Measurements from ENCODE around the gene FAM9C.

Gene FAM9C

DNA sequence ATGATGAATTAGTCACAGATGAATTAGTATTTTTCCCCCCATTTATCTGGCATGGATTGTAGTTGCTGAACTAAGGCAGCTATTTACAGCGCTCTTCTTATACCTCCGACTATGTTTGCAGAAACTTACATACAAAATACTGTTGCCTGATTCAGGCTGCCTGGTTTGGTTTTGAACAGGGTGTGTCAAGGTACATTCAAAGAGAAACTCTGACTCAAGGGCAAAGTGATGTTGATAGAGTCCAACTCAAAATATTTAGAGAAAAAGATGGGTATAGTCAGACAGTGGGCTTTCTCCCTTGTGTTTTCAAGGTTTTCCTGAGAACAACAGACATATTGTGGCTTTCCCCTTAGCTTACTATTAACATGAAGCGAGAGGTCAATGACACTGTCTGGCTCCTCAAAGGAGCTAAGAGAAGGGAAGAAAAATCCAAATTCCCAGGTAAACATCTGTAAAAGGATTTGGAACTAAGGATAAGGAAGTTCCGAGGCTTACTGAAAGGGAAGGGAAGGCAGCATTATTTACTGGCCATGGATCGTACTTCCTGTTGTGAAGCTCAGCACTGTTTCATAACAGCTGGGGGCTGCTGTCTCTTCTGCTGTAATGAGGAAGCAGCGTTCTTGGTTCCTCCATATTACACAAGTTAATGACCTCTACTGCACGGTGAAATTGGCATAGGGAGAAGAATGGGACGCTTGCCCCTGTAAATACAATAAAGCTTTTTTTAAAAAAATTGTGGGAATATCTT lies 30.9 kb downstream of the FAM9C start:
- Histone ChIP-seq H3K4me2 (ENCODE audit: low read length) (peak overlapping the region; percentile 97), H3K4me1 (ENCODE audit: low read length) (peaks cover 52% of the 10 kb centered on the region), H3K27ac (ENCODE audit: low read length) (peak overlapping the region; percentile 96), H2AFZ (ENCODE audit: low read depth, low read length) (no peak overlapping the region), H3K9ac (ENCODE audit: low read length) (peak overlapping the region; percentile 83), H3K9me3 (ENCODE audit: insufficient read depth, low read length) (no peaks in the 10 kb centered on the region), H3K4me3 (ENCODE audit: low read length) (peak overlapping the region; percentile 70), H3K27me3 (ENCODE audit: low read depth, low read length) (no peaks in the 10 kb centered on the region), H4K20me1 (ENCODE audit: insufficient read depth, low read length) (no peaks in the 10 kb centered on the region), H3K36me3 (replicated peaks; ENCODE audit: low read depth, low read length) (no peaks in the 10 kb centered on the region), H3K79me2 (ENCODE audit: low read length) (no peaks in the 10 kb centered on the region)
- TF ChIP-seq, protein P1, sequence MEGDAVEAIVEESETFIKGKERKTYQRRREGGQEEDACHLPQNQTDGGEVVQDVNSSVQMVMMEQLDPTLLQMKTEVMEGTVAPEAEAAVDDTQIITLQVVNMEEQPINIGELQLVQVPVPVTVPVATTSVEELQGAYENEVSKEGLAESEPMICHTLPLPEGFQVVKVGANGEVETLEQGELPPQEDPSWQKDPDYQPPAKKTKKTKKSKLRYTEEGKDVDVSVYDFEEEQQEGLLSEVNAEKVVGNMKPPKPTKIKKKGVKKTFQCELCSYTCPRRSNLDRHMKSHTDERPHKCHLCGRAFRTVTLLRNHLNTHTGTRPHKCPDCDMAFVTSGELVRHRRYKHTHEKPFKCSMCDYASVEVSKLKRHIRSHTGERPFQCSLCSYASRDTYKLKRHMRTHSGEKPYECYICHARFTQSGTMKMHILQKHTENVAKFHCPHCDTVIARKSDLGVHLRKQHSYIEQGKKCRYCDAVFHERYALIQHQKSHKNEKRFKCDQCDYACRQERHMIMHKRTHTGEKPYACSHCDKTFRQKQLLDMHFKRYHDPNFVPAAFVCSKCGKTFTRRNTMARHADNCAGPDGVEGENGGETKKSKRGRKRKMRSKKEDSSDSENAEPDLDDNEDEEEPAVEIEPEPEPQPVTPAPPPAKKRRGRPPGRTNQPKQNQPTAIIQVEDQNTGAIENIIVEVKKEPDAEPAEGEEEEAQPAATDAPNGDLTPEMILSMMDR (IDR thresholded peaks at IDR 0.05; ENCODE audit: low read depth, low read length): no peak

DNA sequence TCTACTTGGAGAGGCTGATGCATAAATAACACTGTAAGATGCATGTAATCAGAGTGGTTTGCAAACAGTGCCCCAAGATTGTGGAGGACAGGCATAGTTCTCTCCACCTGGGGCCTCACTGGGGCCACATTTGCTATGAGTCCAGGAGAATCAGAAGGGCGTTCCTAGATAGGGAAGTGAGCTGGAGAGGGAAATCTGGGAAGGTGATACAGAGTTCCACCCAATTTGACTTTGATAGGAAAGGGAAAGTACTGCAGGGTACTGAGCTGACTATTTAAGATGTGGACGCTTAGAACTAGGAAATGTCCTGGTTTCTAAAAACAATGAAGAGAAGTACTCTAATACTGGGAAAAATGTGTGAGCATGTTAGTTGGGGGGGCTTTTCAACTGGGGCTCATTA lies 33.9 kb downstream of the FAM9C start:
- H3K4me2 ChIP-seq (ENCODE audit: low read length): no peak overlapping the region
- H2AFZ ChIP-seq (ENCODE audit: low read depth, low read length): no peak overlapping the region
- H3K27me3 ChIP-seq (ENCODE audit: low read depth, low read length): no peaks in the 10 kb centered on the region
- no peaks in the 10 kb centered on the region for H3K36me3 ChIP-seq (replicated peaks; ENCODE audit: low read depth, low read length)
- no peaks in the 10 kb centered on the region for H3K9me3 ChIP-seq (ENCODE audit: insufficient read depth, low read length)
- peaks cover 64% of the 10 kb centered on the region for H3K4me1 ChIP-seq (ENCODE audit: low read length)
- H4K20me1 ChIP-seq (ENCODE audit: insufficient read depth, low read length): no peaks in the 10 kb centered on the region
- no peak overlapping the region for H3K4me3 ChIP-seq (ENCODE audit: low read length)
- no peak overlapping the region for H3K27ac ChIP-seq (ENCODE audit: low read length)
- H3K79me2 ChIP-seq (ENCODE audit: low read length): no peaks in the 10 kb centered on the region
- no peak overlapping the region for H3K9ac ChIP-seq (ENCODE audit: low read length)
- TF ChIP-seq EZH2phosphoT487 (IDR thresholded peaks at IDR 0.05; ENCODE audit: low read depth): no peak
- TF ChIP-seq, protein P1 (IDR thresholded peaks at IDR 0.05; ENCODE audit: low read depth, low read length): no peak

DNA sequence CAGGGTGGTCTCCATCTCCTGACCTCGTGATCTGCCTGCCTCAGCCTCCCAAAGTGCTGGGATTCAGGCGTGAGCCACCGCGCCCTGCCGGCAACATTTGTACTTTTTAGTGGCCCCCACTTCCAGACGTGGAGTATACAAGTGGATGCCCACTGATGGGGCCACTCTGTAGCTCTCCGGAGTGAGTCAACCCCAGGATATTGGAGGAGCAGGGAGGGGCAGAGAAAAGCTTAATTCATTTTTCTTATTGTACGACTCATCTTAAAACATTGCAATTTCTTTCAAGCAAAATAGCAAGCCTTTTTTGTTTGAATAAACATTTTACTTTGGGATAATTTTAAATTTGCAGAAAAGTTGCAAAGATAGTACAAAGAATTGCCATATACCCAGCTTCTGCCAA lies 34.6 kb downstream of the FAM9C start:
- Histone ChIP-seq H3K9me3 (ENCODE audit: insufficient read depth, low read length) (no peaks in the 10 kb centered on the region), H4K20me1 (ENCODE audit: insufficient read depth, low read length) (no peaks in the 10 kb centered on the region), H3K4me1 (ENCODE audit: low read length) (peaks cover 65% of the 10 kb centered on the region), H3K27ac (ENCODE audit: low read length) (no peak overlapping the region), H2AFZ (ENCODE audit: low read depth, low read length) (no peak overlapping the region), H3K9ac (ENCODE audit: low read length) (no peak overlapping the region), H3K79me2 (ENCODE audit: low read length) (no peaks in the 10 kb centered on the region), H3K4me2 (ENCODE audit: low read length) (no peak overlapping the region), H3K36me3 (replicated peaks; ENCODE audit: low read depth, low read length) (no peaks in the 10 kb centered on the region), H3K27me3 (ENCODE audit: low read depth, low read length) (no peaks in the 10 kb centered on the region), H3K4me3 (ENCODE audit: low read length) (no peak overlapping the region)
- TF ChIP-seq, protein P1 (IDR thresholded peaks at IDR 0.05; ENCODE audit: low read depth, low read length): no peak
- TF ChIP-seq EZH2phosphoT487 (IDR thresholded peaks at IDR 0.05; ENCODE audit: low read depth): no peak

DNA sequence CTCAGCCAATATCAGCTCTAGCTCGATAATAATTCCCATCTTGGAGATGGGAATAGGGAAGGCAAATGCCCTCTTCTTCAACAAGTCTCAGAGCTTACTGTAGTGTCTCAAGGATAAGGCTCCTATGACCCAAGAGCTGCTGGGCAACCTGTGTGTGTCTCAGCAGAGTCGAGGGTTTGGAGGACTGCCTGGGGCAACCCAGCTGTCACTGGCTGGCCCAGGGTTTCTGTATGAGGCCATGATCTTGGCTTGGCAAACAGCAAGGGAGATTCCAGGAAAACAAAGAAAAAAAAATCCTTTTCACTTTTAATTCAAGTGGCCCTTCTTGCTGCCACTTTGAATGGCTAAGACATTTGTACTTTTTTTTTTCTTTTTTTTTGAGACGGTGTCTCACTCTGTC lies 35.1 kb downstream of the FAM9C start:
- Histone ChIP-seq H3K36me3 (replicated peaks; ENCODE audit: low read depth, low read length) (no peaks in the 10 kb centered on the region), H4K20me1 (ENCODE audit: insufficient read depth, low read length) (no peaks in the 10 kb centered on the region), H3K4me2 (ENCODE audit: low read length) (peak overlapping the region; percentile 74; the same call in 1 of the 2 replicates), H3K4me3 (ENCODE audit: low read length) (no peak overlapping the region), H3K27ac (ENCODE audit: low read length) (peak overlapping the region; percentile 97; the same call in 1 of the 2 replicates), H3K9ac (ENCODE audit: low read length) (no peak overlapping the region), H3K9me3 (ENCODE audit: insufficient read depth, low read length) (no peaks in the 10 kb centered on the region), H2AFZ (ENCODE audit: low read depth, low read length) (no peak overlapping the region), H3K27me3 (ENCODE audit: low read depth, low read length) (no peaks in the 10 kb centered on the region), H3K4me1 (ENCODE audit: low read length) (peaks cover 65% of the 10 kb centered on the region), H3K79me2 (ENCODE audit: low read length) (no peaks in the 10 kb centered on the region)
- TF ChIP-seq, protein P1 (IDR thresholded peaks at IDR 0.05; ENCODE audit: low read depth, low read length): no peak

Data from OCI-LY3 (cell line).